Loucy (cell line): Measurements from ENCODE around the gene COMMD1.

Source experiments
- H2AFZ ChIP-seq: fragments of 200-600 bp; sonication (generic); 2 replicates; pipeline ENCODE4 v1.6.0; 2016; ENCODE audit warnings: antibody characterized with exemption, mild to moderate bottlenecking, low read length, moderate library complexity
- H3F3A ChIP-seq: fragments of 200-600 bp; 2 replicates; pipeline ENCODE4 v1.6.0; 2016; ENCODE audit warnings: antibody characterized with exemption, low read depth, mild to moderate bottlenecking
- H3K27me3 ChIP-seq: fragments of 200-600 bp; sonication (generic); 2 replicates; pipeline ENCODE4 v1.6.1; 2014; ENCODE audit warnings: low read length, mild to moderate bottlenecking; ENCODE audit not compliant: insufficient read depth, poor library complexity, severe bottlenecking
- H3K36me3 ChIP-seq: fragments of 200-600 bp; sonication (generic); 2 replicates; pipeline ENCODE4 v1.6.1; 2016; ENCODE audit warnings: low read length; ENCODE audit not compliant: insufficient read depth
- H3K4me1 ChIP-seq: fragments of 200-600 bp; sonication (generic); 2 replicates; pipeline ENCODE4 v1.5.1; 2014; ENCODE audit warnings: low read length, mild to moderate bottlenecking; ENCODE audit not compliant: insufficient read depth, poor library complexity, severe bottlenecking
- H3K4me2 ChIP-seq: fragments of 200-600 bp; sonication (generic); 2 replicates; pipeline ENCODE4 v1.6.0; 2014; ENCODE audit warnings: antibody characterized with exemption, low read length, low read depth, mild to moderate bottlenecking; ENCODE audit not compliant: poor library complexity, severe bottlenecking
- H3K4me3 ChIP-seq: fragments of 200-600 bp; sonication (generic); 2 replicates; pipeline ENCODE4 v1.5.1; 2014; ENCODE audit warnings: low read length, mild to moderate bottlenecking, mixed read lengths; ENCODE audit not compliant: poor library complexity, severe bottlenecking
- H3K79me2 ChIP-seq: fragments of 200-600 bp; sonication (generic); 2 replicates; pipeline ENCODE4 v1.6.1; 2014; ENCODE audit warnings: low read length; ENCODE audit not compliant: insufficient read depth
- H3K9ac ChIP-seq: fragments of 200-600 bp; sonication (generic); 2 replicates; pipeline ENCODE4 v1.6.0; 2014; ENCODE audit warnings: mild to moderate bottlenecking, low read depth, low read length, moderate library complexity; ENCODE audit not compliant: poor library complexity, severe bottlenecking
- H3K9me2 ChIP-seq: fragments of 200-600 bp; sonication (generic); replicated peaks from 2 replicates; pipeline ENCODE4 v1.6.1; 2016; ENCODE audit warnings: low read depth, low read length, mixed read lengths
- H3K9me3 ChIP-seq: fragments of 200-600 bp; sonication (generic); 2 replicates; pipeline ENCODE4 v1.6.1; 2014; ENCODE audit warnings: mild to moderate bottlenecking, antibody characterized with exemption, low read length, low read depth; ENCODE audit not compliant: insufficient read depth
- H4K20me1 ChIP-seq: fragments of 200-600 bp; sonication (generic); 2 replicates; pipeline ENCODE4 v1.6.0; 2014; ENCODE audit warnings: antibody characterized with exemption, low read length, mild to moderate bottlenecking; ENCODE audit not compliant: insufficient read depth, poor library complexity, severe bottlenecking
- EZH2phosphoT487 ChIP-seq: fragments of 200-600 bp; IDR thresholded peaks from 2 replicates; pipeline ENCODE4 v1.6.1; 2018; ENCODE audit warnings: antibody characterized with exemption, mild to moderate bottlenecking, moderate library complexity, borderline replicate concordance
- TF ChIP-seq, protein P1 (sequence below): fragments of 200-600 bp; sonication (generic); conservative IDR thresholded peaks from 2 replicates; pipeline ENCODE4 v1.5.1; 2014; ENCODE audit warnings: mild to moderate bottlenecking, antibody characterized with exemption, low read length

The COMMD1 gene

DNA sequence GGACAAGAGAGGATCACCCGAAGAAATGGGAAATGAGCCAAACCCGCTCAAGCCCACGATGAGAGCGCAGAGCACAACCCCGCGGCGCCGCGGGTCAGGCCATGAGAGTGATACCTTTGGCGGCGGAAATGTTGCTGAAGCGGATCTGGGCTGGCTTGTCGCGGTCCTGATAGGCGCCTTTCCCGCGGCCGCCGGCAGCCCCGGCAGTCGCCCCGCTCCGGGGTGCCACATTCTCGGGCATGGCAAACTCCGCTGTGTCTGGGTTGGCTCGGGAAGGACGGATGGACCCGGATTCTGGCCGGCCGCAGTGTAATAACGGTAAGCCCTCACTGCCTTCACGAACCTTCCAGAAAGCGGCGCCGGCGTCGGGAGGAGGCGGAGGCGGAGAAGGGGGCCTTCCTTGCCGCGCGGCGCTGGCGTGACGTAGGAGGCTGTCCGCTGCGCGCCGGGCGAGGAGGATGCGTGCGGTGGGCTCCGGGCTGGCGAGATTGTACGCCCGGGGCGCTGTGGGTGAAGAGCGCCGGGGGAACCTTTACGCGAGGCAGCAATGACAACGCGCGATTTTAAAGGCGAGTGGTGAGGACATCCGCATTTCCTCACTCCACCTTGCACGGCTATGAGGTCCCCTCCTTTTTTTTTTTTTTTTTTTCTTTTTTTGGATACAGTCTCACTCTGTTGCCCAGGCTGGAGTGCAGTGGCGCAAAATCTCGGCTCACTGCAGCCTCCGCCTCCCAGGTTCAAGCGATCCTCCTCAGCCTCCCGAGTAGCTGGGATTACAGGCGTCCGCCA lies 17.0 kb upstream of the COMMD1 start, which contains the start of gene CCT4:
Gene CCT4, minus strand, starts transcription at position 390 of the 789 bp plus-strand sequence. Its CDS starts 149 bp downstream, at position 241.
- Histone ChIP-seq H3K9ac (peak within 1 kb of the TSS; percentile 99), H3K36me3 (peaks cover 16% of the 10 kb centered on the region), H2AFZ (peak within 1 kb of the TSS; percentile 92), H3K4me2 (peak within 1 kb of the TSS; percentile 82), H3K27me3 (peaks cover 11% of the 10 kb centered on the region), H3K9me3 (no peaks in the 10 kb centered on the region), H3K4me1 (peaks cover 18% of the 10 kb centered on the region), H3F3A (no peaks in the 10 kb centered on the region), H4K20me1 (peaks cover 41% of the 10 kb centered on the region), H3K9me2 (no peaks in the 10 kb centered on the region), H3K79me2 (peaks cover 53% of the 10 kb centered on the region), H3K4me3 (peak within 1 kb of the TSS; percentile 99)
- TF ChIP-seq EZH2phosphoT487, result no peak
- TF ChIP-seq, protein P1, sequence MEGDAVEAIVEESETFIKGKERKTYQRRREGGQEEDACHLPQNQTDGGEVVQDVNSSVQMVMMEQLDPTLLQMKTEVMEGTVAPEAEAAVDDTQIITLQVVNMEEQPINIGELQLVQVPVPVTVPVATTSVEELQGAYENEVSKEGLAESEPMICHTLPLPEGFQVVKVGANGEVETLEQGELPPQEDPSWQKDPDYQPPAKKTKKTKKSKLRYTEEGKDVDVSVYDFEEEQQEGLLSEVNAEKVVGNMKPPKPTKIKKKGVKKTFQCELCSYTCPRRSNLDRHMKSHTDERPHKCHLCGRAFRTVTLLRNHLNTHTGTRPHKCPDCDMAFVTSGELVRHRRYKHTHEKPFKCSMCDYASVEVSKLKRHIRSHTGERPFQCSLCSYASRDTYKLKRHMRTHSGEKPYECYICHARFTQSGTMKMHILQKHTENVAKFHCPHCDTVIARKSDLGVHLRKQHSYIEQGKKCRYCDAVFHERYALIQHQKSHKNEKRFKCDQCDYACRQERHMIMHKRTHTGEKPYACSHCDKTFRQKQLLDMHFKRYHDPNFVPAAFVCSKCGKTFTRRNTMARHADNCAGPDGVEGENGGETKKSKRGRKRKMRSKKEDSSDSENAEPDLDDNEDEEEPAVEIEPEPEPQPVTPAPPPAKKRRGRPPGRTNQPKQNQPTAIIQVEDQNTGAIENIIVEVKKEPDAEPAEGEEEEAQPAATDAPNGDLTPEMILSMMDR, result no peak

DNA sequence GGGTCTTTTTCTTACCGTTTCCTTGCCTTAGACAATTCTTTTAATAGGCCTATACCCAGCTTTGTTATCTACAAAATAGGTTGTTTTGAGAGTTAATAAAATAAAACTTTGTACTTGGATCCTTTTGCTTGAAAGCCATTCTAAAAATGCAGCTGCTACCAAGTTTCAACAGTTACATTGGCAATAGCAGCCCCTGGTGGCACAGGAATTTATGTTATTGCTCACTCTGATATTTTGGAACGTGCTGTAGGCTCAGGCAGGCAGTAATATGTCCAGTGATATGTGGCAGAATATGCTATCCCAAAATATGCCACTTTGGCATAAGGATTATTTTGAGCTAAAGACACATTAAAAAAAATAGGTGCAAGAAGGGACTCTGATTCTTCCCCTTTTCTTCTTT lies 6.7 kb upstream of the COMMD1 start:
- no peak overlapping the region for H3K9ac ChIP-seq
- no peak overlapping the region for H3K4me3 ChIP-seq
- H4K20me1 ChIP-seq, result no peaks in the 10 kb centered on the region
- no peak overlapping the region for H3K4me2 ChIP-seq
- H3K4me1 ChIP-seq, result peaks cover 4% of the 10 kb centered on the region
- H3K9me2 ChIP-seq, result no peaks in the 10 kb centered on the region
- no peak for TF ChIP-seq EZH2phosphoT487
- TF ChIP-seq, protein P1, result peak; percentile 83
- no peaks in the 10 kb centered on the region for H3K79me2 ChIP-seq
- H3K36me3 ChIP-seq, result no peaks in the 10 kb centered on the region
- no peaks in the 10 kb centered on the region for H3F3A ChIP-seq
- no peaks in the 10 kb centered on the region for H3K9me3 ChIP-seq
- no peaks in the 10 kb centered on the region for H3K27me3 ChIP-seq
- 0 out of 2 replicates have a peak overlapping the region, but pooled peaks have one; percentile 19 for H2AFZ ChIP-seq

DNA sequence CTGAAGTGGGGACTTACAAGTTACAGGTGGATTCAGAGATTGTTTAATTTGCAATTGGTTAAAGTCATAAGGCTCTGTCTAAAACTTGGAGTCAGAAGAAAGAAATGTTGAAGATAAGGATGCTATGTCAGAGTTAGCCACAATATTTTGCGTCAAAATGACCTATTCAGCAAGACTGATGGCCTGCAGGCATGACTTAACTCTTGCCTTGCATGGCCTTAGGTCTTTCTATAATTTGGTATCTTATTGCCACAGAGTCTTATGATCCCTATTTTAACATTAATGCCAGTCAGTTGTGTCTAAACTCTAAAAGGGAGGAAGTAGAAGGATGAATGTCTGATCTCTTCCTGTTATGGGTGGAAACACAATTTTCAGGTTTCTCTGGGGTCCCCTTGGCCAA lies 5.2 kb upstream of the COMMD1 start:
- no peaks in the 10 kb centered on the region for H3K9me2 ChIP-seq
- H3K4me2 ChIP-seq, result no peak overlapping the region
- H3K79me2 ChIP-seq, result no peaks in the 10 kb centered on the region
- no peaks in the 10 kb centered on the region for H3F3A ChIP-seq
- peaks cover 4% of the 10 kb centered on the region for H3K4me1 ChIP-seq
- no peaks in the 10 kb centered on the region for H3K36me3 ChIP-seq
- no peak for TF ChIP-seq EZH2phosphoT487
- TF ChIP-seq, protein P1, result no peak
- H2AFZ ChIP-seq, result peak overlapping the region; percentile 70
- no peak overlapping the region for H3K4me3 ChIP-seq
- no peaks in the 10 kb centered on the region for H3K27me3 ChIP-seq
- no peaks in the 10 kb centered on the region for H4K20me1 ChIP-seq
- no peaks in the 10 kb centered on the region for H3K9me3 ChIP-seq
- H3K9ac ChIP-seq, result no peak overlapping the region
